UCSD-AML1 (cell line): Measurements from ENCODE around the gene ADGRD1.

ENCODE experiments used
- DNase-seq: peaks from one replicate; lab custom pipeline; 2025; ENCODE audit not compliant: unreplicated experiment; lab: John Stamatoyannopoulos, UW

ADGRD1 gene

DNA sequence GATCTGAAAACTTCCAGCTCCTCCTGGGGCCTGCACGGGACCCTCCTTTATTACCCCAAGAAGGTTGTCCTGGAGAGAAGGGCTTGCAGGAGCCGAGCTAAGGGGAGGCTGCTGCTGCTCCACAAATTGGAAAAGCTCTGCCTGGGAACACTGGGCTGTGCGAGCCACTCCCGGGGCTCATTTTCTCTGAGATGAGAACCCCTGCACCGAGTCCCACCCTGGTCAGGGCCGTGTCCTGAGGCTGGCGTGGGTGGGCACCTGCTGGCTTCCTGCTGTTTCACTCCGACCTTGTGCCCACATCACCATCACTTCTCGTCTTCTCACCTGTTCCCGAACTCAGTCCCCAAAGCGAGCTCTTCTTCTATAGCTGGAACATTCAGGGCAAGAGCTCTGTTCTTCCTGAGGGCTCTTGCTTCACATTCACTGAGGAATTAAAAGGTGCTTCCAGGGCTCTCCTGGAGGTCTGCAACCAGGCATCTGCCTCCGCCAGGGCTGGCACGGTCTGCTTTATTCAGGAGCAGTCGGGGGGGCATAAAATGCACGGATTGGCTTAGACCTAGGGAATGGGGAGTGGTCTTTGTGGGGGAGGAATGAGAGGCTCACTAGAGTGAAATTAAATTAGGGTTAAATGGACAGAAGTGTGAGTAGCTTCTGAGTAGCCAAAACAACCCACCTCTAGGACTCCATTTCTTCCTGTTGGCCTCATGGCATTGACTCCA is 98.5 kb downstream of the ADGRD1 start:
- DNase-seq, result no peak

- no peak for DNase-seq
Measured at GRCh38 chr12:131052929-131053328, 99.2 kb downstream of the ADGRD1 start.

- no peak for DNase-seq
Measured at GRCh38 chr12:131053567-131053966, 99.9 kb downstream of the ADGRD1 start.

- no peak for DNase-seq
Measured at GRCh38 chr12:131054345-131055092, 100.8 kb downstream of the ADGRD1 start.

DNA sequence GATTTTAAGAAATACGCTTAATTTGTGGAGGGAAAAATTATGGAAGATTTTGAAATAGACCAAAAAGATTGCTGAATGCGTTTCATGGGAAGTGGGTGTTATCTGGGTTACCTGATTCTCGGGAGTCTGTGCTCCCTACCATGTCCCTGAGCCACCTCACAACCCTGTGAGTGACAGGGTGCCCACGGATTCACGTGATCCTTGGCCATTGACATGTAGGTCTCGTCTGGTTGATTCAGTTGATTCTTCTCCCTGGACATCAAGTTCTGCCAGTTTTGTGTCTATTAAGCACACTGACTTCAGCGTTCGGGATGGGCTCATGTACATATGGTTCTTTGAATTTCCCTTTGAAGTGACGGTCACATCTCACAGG is 101.4 kb downstream of the ADGRD1 start:
- DNase-seq, result no peak

DNA sequence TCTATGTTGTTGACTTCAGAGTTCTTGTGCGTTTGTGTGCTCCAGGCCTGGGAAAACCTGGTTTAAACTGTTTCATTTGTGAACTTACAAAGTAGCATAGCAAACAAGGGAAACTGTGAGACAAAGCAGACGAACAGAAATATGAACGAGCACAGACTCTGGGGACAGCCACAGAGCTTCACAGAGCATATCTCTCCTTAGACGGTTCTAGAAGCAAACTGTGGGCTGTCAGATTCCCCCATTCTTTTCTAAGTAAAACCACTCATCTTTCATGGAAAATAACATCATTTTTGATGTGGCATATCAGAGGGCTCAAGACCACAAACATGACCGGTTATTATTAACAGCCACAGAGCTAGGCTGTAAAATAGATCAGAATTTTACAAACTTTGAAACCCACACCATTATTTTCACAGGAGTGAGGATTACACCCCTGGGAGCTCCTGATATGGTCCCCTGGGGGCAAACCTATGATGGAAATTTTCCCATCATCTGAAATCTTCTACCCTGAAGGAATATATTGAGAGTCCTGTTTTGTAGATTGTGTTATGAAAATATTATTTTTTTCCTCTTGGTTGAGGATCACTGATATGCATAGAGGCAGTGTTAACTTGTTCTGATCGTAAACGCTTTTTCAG is 102.0 kb downstream of the ADGRD1 start:
- DNase-seq, result no peak

GRCh38 chr12:131056626-131057025 is 102.9 kb downstream of the ADGRD1 start:
- no peak for DNase-seq

GRCh38 chr12:131057211-131057721 is 103.6 kb downstream of the ADGRD1 start:
- no peak for DNase-seq

DNA sequence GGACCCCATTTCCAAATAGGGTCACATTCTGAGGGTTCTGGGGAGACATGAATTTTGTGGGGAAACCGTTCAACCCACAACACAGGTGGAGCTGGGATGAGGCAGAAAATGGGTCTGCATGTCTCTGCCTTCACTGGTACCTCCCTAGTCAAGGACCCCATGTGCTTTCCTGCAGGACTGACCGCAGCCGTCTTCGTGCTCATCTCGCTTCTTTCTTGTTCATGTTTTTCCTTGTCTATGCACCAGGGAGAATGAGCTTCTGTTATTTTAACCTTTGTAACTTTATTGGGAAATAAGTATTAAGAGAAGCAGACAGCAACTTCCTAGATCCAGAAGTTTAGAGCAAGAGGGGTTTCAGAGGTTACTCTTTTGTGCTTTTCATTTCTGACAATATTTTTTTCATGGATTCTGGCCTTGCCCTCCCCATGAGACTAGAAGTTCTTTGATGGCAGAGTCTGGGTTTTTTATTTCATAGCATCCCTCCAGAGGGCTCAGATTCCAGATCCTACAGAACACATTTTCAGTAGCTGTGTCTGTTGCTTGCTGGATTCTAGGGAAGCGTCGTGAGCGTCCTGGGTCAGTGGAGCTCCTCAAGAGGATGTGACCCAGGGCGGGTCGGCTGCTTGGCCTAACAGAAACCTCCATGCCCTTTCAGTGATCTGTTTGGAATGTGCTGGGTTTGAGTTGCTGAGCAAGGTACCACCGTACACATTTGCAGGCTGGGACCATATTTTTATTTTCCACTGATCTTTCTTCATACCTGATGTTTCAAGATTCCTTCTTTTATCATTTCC is 104.2 kb downstream of the ADGRD1 start:
- no peak for DNase-seq

- DNase-seq, result no peak
Measured at GRCh38 chr12:131058700-131059099, 105.0 kb downstream of the ADGRD1 start.

DNA sequence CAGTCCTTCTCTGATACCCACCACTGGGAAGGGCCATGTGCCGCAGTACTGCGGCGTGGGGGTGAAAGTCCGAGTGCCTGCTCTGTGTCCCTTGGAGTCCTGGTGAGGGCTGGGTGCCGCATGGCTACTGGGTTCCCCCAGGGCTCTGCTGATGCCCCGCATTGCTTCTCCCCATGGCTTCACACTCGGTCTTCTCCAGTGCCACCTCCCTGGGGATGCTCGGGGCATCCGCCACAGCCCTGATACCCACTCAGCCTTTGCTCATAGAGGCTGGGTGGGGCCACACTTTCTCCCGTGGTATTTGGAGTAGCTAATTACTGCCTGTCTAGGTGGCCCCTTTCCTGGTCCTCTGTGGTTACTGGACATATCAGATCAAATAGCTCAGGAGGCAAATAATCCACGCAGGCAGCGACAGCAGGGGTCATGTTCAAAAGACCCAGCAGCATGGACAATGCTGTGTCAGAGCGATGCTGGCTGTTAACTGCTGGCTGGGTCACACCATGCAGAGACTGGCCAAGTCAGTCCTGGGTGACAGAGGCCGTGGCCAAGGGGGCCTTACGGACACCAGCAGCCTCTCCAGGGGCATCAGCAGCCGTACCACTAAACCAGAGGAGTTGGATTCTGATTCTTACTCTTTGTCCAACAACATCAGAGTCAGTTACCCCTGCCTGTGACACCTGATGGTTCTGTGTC is 106.5 kb downstream of the ADGRD1 start:
- DNase-seq, result no peak

DNA sequence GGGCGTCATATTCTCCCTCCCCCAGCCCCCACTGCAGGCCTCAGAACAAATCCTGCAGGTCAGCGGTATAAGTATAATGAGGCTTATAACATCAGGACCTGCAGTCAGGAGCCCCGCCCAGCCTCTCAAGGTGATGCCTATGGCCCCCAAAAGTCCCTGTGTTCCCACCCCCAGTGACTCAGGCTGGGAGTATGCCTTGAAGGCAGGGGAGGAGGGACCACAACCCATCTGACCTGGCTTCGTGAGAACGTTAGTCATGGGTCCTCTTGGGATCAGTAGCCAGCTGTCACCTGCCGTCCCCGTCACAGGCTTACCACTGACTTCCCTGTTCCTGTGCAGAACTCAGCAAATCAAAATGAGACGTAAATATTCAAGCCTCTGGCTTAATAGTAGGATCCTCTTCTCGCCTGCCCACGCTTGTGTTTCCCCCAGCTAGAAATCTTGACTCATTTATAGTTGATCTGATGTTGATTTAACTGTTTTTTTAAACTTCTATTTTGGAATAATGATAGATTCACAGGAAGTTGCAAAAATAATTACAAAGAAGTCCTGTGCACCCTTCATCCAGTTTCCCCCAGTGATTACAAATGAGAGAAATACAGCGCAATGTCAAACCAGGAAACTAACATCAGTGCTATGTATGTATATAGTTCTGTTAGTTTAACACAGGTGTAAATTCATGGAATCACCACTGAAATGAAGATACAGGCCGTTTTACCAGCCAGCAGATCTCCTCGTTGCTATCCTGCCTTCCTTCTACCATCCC is 107.5 kb downstream of the ADGRD1 start:
- no peak for DNase-seq

DNA sequence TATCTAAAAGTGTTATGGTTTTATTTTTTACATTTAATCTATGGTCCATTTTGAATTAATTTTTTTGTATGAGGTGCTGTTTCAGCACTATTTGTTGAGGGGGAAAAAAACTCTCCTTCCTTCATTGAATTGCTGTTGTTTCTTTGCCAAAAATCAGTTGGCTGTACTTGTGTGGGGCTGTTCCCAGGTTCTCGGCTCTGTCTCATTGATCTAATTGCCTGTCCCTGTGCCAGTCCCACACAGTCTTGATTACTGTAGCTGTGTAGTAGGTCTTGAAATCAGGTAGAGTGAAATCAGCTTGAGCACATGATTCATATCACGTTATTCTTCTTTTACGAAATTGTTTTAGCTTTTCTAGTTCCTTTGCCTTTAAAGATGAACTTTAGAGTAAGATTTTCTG is 109.7 kb downstream of the ADGRD1 start:
- DNase-seq, result no peak

DNA sequence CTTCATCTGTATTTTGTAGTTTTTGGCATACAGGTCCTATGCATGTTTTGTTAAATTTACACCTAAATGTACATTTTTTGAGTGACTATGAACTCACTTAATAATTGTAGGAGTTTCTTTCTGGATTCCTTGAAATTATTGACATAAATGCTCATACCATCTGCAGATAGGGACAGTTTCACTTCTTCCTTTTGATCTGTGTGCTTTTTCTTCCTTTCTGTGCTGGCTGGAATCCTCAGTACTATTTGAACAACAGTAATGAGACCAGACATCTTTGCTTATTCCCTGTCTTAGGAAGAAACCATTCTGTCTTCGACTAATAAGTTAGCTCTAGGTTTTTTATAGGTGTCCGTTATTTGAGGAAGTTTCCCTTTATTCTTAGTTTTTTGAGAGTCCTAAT is 110.3 kb downstream of the ADGRD1 start:
- no peak for DNase-seq

DNA sequence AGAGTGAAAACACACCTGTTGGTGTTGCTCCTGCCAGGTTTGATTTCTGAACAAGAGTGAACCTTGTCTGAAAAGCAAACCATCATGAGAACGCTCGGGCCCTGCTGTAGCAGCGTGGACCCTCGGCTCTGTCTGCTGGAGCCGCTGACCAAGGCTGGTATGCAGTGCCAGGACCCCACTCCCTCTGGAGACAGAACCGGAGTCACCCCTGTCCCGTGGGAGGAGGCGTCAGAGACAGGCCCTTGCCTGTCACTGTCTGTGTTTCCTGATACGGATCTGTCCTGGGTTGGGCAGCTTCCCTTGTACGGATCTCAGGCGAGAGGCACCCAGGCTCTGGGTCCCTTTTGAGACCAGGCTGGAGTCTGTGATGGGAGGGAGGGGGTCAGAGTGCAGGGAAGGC is 111.6 kb downstream of the ADGRD1 start:
- no peak for DNase-seq

GRCh38 chr12:131065801-131066200 is 112.1 kb downstream of the ADGRD1 start:
- no peak for DNase-seq

DNA sequence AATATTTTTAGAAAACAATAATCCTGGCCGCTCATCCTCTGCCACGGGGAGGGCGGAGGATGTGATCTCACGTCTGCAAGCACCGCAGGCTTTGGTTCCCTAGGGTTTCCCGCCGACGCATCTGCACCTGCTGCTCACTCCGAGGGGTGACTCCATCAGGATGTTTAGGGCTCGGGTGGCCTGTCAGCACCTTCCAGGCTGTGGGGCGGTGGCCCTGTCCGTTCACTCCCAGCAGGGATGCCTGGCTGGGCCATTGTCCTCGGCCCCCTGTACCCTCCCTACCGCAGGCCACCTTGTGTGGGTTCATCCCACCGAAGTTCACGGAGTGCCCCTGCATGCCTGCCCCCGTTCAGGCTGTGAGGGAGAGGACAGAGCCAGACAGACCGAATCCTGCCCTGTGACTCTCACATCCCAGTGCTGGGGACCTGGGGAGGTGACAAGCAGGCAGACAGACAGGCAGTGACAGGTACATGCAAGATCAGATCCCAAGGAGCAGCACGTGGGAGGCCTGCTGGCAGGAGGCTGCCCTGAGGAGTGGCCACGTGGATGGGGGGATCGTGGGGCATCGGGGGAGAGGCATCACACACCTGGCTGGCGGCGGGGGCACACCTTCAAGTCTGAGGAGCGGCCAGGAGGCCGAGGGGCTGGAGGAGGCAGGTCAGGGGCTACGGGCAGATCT is 112.6 kb downstream of the ADGRD1 start:
- DNase-seq, result no peak

GRCh38 chr12:131066886-131067490 is 113.3 kb downstream of the ADGRD1 start:
- no peak for DNase-seq
